RWPE2 (cell line): ENCODE measurements around the gene ANGPTL4.
"Not testable (repeated sequence)": the region's sequence is repeated elsewhere in the genome, so short reads cannot be mapped to it uniquely, and the experiment has no call there.

Experiments
- ATAC-seq: fragments of 200-7000 bp; cut with Tn5 transposase; 3 replicates; pipeline ENCODE4 v1.9.1; 2021; ENCODE audit warnings: low read depth
- DNase-seq: peaks from one replicate; pipeline ENCODE4 v3.0.0-alpha.2; 2020; ENCODE audit warnings: low spot score
- H3K27ac ChIP-seq: fragments of 450-650 bp; 2 replicates; pipeline ENCODE4 v1.5.1; 2017; ENCODE audit warnings: mild to moderate bottlenecking; ENCODE audit not compliant: poor library complexity, severe bottlenecking
- H3K27me3 ChIP-seq: fragments of 250-450 bp; sonication (Bioruptor Pico); 2 replicates; pipeline ENCODE4 v1.5.1; 2021; ENCODE audit warnings: mild to moderate bottlenecking, moderate library complexity; ENCODE audit not compliant: insufficient read depth, poor library complexity, severe bottlenecking
- H3K36me3 ChIP-seq: fragments of 250-450 bp; sonication (Bioruptor Pico); 2 replicates; pipeline ENCODE4 v1.5.1; 2020; ENCODE audit warnings: low read depth, mild to moderate bottlenecking, moderate library complexity
- H3K4me1 ChIP-seq: fragments of 250-450 bp; sonication (Bioruptor Pico); 2 replicates; pipeline ENCODE4 v1.5.1; 2021; ENCODE audit warnings: mild to moderate bottlenecking, moderate library complexity; ENCODE audit not compliant: insufficient read depth, poor library complexity, severe bottlenecking
- H3K4me3 ChIP-seq: fragments of 250-450 bp; sonication (Bioruptor Pico); 2 replicates; pipeline ENCODE4 v1.5.1; 2021; ENCODE audit warnings: mild to moderate bottlenecking, moderate library complexity; ENCODE audit not compliant: severe bottlenecking
- H3K9me3 ChIP-seq: fragments of 250-450 bp; sonication (Bioruptor Pico); 2 replicates; pipeline ENCODE4 v1.5.1; 2021; ENCODE audit warnings: mild to moderate bottlenecking, moderate library complexity; ENCODE audit not compliant: severe bottlenecking
- CTCF ChIP-seq: fragments of 450-650 bp; IDR thresholded peaks from one replicate; pipeline ENCODE4 v1.5.1; 2017; ENCODE audit warnings: mild to moderate bottlenecking, moderate library complexity; ENCODE audit not compliant: poor library complexity, severe bottlenecking

The ANGPTL4 gene

DNA sequence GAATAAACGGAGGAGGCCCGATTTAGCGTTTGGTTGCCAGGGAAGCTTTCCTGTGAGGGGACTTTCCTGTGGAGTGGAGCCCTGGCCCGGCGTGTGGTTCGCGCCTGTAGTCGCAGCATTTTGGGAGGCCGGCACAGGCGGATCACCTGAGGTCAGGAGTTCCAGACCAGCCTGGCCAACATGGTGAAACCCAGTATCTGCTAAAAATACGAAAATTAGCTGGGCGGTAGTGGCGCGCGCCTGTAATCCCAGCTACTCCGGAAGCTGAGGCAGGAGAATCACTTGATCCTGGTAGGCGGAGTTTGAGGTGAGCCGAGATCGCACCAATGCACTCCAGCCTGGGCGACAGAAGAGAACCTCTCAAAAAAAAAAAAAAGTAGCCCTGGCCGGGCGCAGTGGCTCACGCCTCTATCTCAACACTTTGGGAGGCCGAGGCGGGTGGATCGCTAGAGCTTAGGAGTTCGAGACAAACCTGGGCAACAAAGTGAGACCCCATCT, 27.8 kb upstream of the ANGPTL4 start:
- Histone ChIP-seq H3K4me1 (no peaks in the 10 kb centered on the region), H3K27me3 (peaks cover 18% of the 10 kb centered on the region), H3K9me3 (no peaks in the 10 kb centered on the region), H3K36me3 (no peaks in the 10 kb centered on the region), H3K27ac (no peak overlapping the region), H3K4me3 (no peak overlapping the region)
- DNase-seq (no peak), ATAC-seq (no peak)
- TF ChIP-seq CTCF = no peak

DNA sequence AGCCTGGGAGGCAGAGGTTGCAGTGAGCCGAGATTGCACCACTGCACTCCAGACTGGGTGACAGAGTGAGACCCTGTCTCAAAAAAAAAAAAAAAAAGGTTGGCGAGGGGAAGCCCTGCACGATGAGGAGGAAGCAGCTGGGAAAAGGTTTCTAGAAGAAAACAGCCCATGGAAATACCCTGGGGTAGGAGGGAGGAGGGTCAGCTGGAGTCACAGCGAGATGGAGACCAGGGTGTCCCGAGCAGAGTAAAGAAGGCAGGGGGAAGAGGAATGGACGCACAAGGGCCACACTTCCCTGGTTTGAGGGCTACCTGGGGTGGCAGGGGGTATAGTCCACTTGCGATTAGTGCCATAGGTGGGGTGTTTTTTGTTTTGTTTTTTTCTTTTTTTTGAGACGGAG, 27.3 kb upstream of the ANGPTL4 start:
- TF ChIP-seq CTCF = no peak
- no peak for DNase-seq
- no peak for ATAC-seq
- Histone ChIP-seq H3K27ac (no peak overlapping the region), H3K4me1 (no peaks in the 10 kb centered on the region), H3K27me3 (peaks cover 18% of the 10 kb centered on the region), H3K9me3 (no peaks in the 10 kb centered on the region), H3K4me3 (no peak overlapping the region), H3K36me3 (no peaks in the 10 kb centered on the region)

GRCh38 chr19:8337728-8338127, 26.2 kb upstream of the ANGPTL4 start:
- no peak for ATAC-seq
- no peak overlapping the region for H3K4me3 ChIP-seq
- H3K4me1 ChIP-seq = no peaks in the 10 kb centered on the region
- no peaks in the 10 kb centered on the region for H3K9me3 ChIP-seq
- no peaks in the 10 kb centered on the region for H3K36me3 ChIP-seq
- H3K27me3 ChIP-seq = peaks cover 18% of the 10 kb centered on the region
- TF ChIP-seq CTCF = no peak
- DNase-seq = no peak
- H3K27ac ChIP-seq = no peak overlapping the region

- no peaks in the 10 kb centered on the region for H3K4me1 ChIP-seq
- no peaks in the 10 kb centered on the region for H3K9me3 ChIP-seq
- no peak for DNase-seq
- no peak overlapping the region for H3K27ac ChIP-seq
- ATAC-seq = no peak
- H3K36me3 ChIP-seq = no peaks in the 10 kb centered on the region
- H3K4me3 ChIP-seq = no peak overlapping the region
- TF ChIP-seq CTCF = no peak
- H3K27me3 ChIP-seq = peaks cover 9% of the 10 kb centered on the region
These were observed 25.1 kb upstream of the ANGPTL4 start for GRCh38 chr19:8338835-8339234.

GRCh38 chr19:8340341-8341096, 23.4 kb upstream of the ANGPTL4 start:
- no peaks in the 10 kb centered on the region for H3K9me3 ChIP-seq
- H3K4me1 ChIP-seq = no peaks in the 10 kb centered on the region
- no peaks in the 10 kb centered on the region for H3K27me3 ChIP-seq
- no peaks in the 10 kb centered on the region for H3K36me3 ChIP-seq
- no peak overlapping the region for H3K4me3 ChIP-seq
- no peak overlapping the region for H3K27ac ChIP-seq
- ATAC-seq = no peak
- TF ChIP-seq CTCF = no peak
- DNase-seq = no peak

GRCh38 chr19:8341504-8341903, 22.5 kb upstream of the ANGPTL4 start:
- not testable (repeated sequence) for H3K27ac ChIP-seq, H3K9me3 ChIP-seq, H3K27me3 ChIP-seq, H3K4me1 ChIP-seq, ATAC-seq, DNase-seq, H3K36me3 ChIP-seq, H3K4me3 ChIP-seq
